ENCODE measurements around the gene KIFAP3.
"Not testable (repeated sequence)": the region's sequence is repeated elsewhere in the genome, so short reads cannot be mapped to it uniquely, and the experiment has no call there.

The KIFAP3 gene

DNA sequence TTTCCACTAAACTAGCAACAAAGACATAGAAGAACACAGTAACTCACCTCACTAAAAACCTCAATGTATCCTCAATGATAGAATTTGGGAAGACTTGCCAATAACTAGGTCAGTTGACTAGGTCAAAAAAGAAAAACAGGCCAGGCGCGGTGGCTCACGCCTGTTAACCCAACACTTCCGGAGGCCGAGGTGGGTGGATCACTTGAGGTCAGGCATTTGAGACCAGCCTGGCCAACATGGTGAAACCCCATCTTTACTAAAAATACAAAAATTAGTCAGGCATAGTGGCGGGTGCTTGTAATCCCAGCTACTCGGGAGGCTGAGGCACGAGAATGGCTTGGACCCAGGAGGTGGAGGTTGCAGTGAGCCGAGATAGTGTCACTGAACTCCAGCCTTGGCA lies 156.3 kb downstream of the KIFAP3 start:
- DNase-seq: not testable (repeated sequence)

DNA sequence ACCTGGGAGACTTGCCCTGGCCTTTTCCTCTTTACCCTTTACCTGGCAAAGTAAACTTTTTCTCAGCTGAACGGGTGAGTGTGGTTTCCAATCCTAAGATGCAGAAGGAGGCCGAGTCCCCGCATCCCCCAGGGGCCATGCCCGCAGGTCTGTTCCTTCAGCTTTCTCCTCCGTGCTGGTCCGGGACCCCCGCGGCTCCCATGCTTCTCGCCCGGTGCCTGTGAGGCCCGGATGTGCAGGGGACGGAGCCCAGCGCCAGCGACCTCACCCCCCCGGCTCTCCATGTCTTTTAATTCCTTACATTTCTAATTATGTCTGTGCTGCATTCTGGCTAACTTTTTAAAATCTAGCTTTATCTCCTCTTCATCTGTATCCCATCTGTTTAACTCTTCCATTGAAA lies 159.3 kb downstream of the KIFAP3 start:
- DNase-seq: no peak

DNA sequence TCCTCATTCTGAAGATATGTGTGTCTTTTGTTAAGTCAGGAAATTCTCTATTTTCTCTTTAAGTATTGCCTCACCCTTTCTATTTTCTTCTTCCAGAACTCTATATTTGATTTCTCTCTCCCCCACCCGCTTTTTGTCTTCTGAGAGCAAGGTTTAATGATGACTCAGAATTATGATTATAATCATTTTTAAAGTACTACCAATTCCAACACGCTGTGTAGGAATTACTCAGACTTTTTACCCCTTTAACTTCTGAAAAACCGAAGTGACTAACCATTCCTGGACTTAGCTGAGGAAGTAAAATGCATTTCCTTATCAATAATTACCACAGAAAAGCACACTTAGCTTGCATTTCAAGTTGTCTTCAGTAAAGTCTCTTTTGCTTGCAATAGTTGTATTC lies 160.0 kb downstream of the KIFAP3 start:
- DNase-seq: no peak

DNA sequence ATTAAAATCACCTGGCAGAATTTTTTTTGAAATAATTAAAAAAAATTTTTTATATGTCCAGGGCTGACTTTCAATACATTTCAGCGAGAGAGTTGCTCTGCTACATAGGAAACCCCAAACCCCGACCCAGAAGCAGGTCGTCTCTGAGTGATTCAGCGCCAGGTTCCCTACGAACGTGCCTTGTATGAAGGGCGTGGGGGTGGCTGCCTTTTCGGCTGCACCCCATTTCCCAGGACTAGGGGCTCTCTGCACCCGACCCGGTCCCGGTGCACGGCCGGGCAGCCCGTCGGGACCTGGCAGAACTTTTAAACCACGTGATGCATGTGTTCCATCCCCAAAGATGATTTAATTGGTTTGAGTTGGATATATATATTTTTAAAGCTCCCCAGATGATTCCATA lies 165.0 kb downstream of the KIFAP3 start:
- DNase-seq: no peak

DNA sequence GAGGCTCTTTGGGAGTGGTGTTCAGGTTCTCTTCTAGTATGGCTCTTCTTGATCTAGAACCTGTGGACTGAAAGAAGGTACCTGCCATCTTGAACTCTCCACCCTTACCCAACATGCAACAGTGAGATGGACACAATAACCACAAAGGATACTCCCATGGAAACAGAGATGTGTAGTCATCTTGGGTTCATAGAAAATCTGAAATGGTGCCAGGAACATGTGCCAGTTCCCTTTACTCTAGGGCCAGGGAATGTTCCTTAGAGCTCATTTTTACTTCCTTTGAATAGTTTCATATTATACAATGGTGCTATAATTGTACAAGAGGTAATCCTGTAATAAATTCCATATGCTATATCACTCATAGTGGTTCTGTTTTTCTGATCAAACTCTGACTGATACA lies 167.6 kb downstream of the KIFAP3 start:
- DNase-seq: peak; percentile 9

DNA sequence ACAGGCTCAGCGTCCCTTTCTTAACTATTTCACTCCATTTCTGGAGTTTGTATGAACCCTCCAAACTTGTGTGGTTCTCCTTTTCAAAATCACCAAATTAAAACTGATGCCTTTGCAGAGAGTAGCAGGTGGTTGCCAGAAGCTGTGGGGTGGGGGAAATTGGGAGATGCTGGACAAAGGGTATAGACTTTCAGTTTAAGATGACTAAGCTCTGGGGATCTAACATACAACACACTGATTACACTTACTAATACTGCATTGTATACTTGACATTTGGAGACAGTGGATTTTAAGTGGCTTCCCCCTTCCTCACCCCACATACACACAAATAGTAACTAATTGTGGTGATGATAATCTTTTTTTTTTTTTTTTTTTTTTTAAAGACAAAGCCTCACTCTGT lies 169.7 kb downstream of the KIFAP3 start:
- no peak for DNase-seq

DNA sequence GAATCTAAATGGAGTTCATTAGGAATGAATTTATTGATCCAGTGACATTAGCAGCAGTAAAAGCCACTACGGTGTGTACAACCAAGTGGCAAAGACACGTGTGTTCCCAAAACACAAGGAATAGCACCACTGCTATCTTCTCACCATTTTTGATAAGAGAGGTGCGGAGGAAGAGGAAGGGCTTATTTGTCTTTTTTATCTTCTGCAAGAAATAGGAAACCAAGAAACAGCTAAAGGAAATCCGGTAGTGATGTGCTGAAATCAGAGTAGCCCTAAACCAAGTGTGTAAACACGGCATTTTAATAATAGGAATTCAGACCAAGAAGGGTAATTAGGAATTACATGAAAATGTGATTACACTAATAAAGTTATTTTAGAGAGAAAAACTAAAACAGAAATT lies 171.7 kb downstream of the KIFAP3 start:
- no peak for DNase-seq

DNA sequence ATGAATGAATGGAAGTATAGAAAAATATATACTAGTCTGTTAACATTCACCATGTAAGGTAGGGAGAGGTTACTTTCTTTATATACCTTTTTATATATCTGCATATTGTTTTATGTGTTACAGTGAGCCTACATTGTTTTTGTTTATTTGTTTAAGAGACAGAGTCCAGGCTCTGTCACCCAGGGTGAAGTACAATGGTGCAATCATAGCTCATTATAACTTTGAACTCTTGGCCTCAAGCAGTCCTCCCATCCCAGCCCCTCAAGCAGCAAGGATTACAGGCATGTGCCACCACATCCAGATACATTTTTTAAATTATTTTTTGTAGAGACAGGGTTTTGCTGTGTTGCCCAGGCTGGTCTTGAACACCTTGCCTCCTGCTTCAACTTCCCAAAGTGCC lies 173.4 kb downstream of the KIFAP3 start:
- no peak for DNase-seq

DNA sequence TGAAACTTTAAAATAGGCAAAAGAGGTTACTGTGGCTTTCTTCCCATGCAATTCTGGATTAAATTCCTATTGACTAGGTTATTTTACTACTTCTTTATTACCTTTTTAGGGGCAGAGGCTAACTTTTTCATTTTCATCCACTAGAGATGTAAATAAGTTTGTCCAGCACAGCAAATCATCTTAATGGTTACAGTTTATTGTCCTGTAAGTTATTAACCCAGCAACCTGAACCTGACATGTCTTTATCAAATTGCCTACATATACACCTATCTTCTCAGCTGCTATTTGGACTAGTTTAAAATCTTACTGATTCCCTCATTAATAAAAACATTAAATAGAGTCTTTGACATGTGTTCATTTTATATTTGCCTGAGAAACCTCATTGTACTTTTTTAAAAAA lies 173.9 kb downstream of the KIFAP3 start:
- DNase-seq: no peak

DNA sequence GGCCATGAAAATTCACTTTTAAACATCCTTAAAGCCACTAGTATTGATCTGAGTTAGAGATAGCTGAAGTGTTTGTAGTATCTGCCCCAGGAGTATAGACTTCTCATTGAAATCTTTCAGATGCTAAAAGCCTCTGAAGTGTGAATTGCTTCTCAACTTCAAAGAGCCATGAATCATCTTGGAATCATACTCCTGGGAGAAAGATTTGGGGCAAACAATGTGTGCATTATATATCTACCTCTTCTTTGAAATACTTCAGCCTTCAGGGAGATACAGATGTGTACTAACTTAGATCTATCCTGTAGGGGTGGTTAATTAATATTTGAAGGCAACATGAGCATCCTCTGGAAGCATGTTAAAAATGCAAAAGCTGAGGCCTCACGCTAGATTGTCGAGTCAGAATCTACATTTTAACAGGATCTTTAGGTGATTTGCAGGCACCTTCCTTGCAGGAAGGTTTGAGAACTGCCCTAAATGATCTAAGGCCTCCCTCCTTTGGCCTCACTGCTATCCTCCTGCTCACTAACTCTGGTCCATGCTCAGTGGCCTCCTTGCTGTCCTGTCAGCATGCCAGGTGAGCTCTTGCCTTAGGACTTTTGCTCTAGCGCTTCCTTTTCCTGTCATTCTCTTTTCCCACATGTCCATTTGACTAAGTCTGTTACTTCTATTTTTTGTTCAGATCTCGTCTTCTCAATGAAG lies 174.8 kb downstream of the KIFAP3 start:
- no peak for DNase-seq

DNA sequence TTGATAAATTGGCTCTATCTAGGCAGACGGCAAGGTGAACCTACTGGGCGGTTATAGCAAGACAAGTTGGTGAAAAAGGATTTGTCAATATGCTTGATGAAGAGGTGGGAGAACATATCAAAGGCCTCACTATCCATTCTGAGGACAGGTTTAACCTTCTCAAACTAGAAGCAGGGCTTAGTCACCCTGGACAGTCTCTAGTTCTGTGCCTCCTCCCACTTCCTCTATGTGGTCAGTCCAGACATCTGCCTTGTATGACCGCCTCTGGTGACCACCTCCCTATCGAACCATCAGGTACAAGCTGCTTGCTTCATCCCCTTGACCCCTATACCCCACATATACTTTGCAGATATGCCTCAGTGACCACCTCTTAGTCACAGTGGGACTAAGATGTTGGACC lies 178.5 kb downstream of the KIFAP3 start:
- peak; percentile 49 for DNase-seq

DNA sequence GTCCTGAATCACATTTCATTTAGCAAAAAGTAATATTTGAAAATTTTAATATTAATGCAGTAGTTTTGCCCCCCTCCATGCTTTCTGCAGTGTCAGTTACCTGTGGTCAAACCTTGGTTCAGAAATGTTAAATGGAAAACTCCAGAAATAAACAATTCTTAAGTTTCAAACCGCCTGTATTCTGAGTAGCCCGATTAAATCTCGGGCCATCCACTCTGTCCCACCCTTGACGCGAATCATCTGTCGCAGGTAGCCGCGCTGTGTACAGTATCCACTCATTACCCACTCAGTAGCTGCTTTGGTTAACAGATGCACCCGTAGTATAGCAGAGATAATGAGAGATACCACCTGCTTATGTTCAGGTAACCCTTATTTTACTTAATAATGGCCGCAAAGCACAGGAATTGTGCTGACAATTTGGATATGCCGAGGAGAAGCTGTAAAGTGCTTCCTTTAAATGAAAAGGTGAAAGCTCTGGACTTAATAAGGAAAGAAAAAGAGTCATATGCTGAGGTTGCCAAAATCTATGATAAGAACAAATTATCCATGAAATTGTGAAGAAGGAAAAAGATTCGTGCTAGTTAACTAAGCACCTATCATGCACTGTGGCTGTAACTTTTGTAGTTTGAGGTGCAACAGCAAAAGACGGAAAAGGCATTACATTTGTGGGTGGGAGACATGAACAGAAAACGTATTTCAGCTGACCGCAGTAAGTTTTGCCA lies 179.9 kb downstream of the KIFAP3 start:
- DNase-seq: no peak

DNA sequence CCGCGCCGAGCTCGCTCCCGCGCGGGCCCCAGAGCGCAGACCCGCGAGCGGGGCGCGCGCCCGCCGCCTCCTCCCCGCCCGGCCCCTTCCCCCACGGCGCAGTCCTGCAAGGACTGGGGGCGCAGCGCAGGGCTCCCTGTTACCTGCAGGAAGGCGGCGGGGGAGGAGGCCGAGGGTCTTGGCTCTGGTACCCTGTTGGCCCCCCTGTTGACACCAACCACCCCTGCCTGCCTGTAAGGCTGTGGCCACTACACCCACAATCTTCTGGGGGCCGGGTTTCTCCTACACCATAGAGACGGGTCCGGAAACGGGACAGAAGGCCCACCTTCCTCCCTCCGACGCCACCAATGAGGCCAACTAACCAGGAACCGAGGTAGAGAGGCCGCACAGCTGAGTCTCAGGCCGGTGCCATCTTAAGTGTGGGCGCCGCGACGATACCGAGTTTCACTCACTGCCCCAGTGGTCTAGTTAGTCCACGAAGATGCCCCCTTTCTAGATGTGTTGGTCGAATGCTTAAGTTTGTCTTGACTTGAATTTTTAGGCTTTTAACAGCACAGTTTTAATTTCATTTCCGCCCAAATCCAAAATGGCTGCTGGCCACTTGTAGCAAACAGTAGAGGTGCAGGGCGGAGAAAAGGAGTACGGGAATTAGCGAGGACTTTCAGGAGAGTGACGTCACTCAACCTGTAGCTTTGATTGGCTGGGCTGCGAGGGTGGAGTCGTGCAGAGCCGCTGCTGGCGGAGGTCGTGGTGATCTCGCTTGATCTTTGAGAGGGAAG lies 180.7 kb downstream of the KIFAP3 start, which contains the start of gene SCYL3:
Gene SCYL3 (minus strand): TSS at position 252 of the 779 bp plus-strand sequence. CDS start 5,056 bp downstream, outside the sequence.
- DNase-seq: peak; percentile 97

DNA sequence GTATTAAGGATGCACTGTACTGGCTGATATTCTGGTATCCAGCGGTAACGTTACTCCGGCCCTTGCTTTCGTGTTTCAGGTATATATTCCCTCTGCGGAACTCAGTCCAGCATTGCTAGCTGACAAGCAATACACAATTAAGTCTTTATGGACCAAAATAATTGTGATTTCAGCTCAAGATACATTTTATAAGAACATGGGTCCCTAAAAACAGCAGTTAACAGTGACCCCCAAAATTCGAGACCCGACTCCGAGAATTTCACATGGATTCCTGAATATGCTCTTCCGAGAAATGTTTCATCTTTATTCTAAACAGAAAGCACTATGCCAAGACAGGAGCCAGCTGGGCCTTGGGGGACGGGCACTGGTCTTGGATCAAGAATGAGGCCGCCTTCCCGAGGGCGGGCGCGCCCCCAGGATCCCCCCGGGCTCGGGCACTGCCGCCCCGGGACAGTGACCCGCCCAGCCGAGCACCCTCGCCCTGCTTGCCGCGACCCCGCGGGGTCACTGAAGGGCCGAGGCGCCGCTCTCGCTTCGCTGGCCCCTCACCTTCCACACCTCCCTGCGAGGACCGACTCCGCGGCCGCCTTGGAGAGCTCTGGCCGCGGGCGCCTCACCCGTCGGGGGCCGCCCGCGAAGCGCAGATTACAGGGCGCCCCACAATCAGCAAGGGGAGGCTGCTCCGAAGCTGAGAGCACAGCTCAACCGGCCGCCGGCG lies 181.4 kb downstream of the KIFAP3 start:
- DNase-seq: peak; percentile 34

DNA sequence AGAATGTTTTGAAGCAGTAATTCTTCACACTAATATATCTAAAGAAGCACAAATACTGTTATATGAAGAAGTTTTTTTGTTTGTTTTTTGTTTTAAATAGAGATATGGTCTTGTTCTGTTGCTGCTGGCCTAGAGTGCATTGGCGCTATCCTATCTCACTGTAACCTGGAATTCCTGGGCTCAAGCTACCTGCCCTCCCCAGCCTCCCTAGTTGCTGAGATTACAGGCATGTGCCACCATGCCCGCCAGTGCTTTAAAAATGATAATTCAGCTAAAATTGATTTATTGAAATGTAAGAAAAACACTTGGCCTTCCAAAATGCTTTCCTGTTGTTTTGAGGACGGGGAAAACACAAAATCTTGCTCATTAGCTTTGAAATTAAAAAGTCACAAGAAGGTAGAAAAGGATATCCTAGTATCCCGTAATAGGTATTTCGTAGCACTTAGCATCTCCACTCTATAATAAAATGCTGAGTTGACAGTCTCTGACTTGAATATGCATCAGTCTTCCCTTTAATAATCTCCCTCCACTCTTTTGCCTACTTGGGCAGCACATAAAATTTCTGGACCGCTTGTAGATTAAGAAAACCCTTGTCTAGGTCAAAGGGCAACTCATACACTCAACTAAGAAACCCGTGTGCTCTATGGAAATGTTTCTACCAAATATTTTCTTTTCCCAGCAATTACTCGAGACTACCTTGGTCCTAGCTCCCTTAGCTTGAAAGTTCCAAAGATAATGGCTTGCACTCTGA lies 182.1 kb downstream of the KIFAP3 start:
- DNase-seq: no peak

DNA sequence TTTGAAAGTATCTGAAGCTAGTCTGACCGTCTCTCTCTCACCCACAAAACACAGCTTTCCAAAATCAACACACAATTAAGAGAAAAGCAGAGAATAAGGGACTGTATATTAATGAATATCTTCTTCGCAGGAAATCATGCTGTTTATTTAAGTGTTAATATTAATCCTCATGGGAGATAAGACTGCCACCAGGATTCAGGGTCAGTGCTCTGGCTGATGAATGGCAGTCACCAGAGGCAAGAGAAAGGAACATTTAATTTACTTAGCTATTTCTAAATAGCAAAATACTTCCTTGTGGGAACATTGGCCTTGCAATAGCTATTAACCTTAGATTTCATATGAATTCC lies 183.0 kb downstream of the KIFAP3 start:
- DNase-seq: no peak

DNA sequence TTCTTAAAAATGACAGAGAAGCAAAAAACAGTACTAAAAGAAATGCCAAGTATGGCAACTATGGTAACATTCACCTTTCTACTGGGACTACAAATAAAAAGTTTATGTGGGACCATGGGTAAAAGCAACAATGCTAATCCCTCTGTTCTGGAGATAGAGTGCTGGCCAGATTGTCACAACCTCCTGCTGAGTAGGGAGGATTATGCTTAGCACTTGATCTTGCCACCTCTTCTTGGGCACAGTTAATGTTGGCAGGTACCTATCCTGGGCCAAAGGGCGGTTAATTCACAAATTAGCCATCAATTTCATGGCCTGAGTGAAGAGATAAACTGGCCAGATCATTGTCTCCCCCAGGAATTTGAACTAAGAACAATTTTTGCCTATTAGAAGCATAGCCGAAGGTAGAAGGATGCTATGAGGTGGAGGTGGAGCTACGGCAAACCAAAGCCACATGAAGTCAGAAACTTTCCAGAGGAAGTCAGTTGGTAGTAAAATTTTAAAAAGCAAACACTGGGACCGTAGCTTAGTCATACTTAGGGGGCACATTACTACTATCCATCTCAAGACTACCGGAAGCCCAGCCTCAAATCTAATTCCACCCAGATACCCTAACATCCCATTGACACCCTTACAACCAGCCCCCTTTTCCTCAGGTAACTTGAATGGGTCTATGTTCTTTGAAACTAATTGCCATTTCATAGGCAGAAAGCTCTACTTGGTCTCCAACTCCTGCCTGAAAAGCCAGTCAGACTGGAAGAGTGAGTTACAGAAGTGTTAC lies 183.5 kb downstream of the KIFAP3 start:
- no peak for DNase-seq

DNA sequence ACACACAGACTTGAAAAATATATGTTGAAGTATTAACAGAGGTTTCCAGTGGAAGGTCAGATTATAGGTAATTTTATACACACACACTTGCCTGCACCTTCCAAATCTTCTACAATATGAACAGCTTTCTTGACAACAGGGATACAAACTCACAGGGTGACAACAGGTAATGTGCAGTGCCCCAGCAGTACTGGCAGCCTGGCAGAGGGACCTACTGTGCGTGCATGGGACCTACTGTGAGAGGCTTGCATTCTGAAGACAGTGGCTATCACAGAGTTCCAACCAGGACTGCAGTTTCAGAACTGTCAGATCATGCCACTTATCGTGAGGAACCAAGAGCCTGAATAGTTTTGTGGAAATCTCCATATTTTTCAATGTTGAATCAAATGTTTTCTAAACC lies 184.6 kb downstream of the KIFAP3 start:
- no peak for DNase-seq

DNA sequence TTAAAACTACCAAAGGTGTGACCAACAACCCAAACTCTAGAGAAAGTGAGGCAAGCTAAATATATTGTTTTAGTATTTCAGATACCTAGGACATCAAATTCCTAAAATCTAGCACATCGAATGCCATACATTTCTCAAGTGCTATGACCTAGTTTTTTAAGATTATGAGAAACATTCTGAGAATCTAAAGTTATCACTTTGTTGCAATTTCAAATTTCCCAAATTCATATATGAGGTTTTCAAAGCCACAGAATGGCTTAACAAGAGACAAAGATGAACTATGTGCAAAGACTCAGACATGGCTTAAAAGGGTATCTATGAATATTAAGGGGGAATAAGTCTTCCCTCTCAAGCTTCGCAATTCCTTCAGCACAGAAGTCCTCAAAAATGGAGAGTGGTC lies 187.6 kb downstream of the KIFAP3 start:
- no peak for DNase-seq

DNA sequence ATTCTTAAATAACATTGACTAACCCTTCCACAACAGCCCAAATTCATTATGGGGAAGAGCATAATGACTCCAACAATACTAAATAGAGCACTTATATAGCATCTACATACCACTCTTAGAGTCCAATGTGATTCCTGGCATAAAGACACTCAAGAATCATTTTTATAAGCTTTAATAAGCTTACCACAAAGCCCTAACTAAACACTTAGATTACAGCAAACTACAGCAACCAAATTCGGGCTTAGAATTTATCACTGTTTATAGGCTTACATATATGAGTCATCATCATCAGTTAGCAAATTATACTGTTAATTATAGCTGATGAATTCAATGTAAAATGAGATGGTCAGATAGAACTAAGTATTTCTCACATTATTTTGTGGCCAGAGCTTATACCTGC lies 188.1 kb downstream of the KIFAP3 start:
- no peak for DNase-seq

DNA sequence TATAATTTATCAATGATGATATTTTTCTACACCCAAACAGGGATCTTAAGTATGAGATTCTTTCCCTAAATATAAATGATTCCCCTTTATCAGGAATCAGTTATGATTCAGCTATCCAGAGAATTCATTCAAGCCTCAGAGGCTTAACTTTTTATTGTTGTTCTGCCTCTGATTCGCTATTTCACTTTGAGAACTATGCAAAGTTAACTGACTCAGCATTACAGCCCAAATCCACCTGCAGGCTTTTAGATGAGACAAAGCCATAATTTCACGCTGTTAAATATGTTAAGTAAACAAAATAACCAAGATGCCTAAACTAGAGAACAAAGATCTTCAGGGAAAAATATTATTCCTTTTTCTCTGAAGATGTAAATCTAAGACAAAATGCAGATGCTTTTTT lies 189.3 kb downstream of the KIFAP3 start:
- no peak for DNase-seq

DNA sequence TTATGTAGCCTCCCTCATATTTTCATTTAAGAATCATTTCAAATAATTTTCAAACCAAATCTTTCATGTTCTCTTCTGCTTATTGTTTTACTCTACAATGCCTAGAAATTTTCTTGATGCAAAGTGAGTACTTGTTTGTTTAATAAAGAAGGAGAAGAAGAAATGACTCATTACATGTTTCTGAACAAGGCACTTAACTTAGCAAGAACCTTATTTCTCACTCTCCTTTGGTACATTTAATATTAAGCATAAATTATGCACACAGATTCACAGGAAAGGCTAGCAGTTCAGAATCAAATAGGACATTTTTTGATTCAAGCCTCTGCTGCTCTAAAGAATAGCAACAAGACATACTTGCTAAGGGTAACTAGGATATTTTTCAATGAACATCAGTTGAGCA lies 189.9 kb downstream of the KIFAP3 start:
- DNase-seq: no peak

Data from inflammatory macrophage treated with lipopolysaccharide for 4 hours (primary cell).